SU-DHL-6 (cell line): ENCODE data around the gene CDC42EP5.

Experiments
- EZH2phosphoT487 ChIP-seq: fragments of 200-600 bp; sonication (generic), shearing (Covaris generic); conservative IDR thresholded peaks from 2 replicates; pipeline ENCODE4 v1.6.1; 2018; ENCODE audit warnings: mild to moderate bottlenecking, antibody characterized with exemption, low read length, moderate library complexity, mixed read lengths
- TF ChIP-seq, protein P1 (sequence below): fragments of 200-600 bp; sonication (generic); IDR thresholded peaks from one replicate; pipeline ENCODE4 v1.5.1; 2017; ENCODE audit warnings: antibody characterized with exemption, mild to moderate bottlenecking, low read length, moderate library complexity; ENCODE audit not compliant: insufficient read depth, poor library complexity, severe bottlenecking

DNA sequence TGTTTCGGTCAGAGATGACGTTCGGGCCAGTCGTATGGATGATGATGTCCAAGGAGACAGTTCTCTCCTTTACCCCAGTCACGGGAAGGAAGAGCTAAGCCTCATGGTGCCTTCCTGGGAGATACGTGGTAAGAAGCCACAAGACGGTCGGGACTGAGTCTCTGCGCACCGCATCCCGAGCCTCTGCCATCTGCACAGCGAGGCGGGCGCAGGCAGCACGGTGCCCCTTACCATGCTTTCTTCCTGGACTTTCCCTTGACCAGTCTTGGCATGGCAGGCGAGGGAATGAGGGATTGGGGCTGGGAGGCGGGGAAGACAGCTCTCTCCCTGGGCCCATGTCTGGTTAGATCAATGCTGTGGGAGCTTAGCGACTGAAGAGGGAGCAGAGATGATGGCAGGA is 19.5 kb upstream of the CDC42EP5 start:
- no peak for TF ChIP-seq EZH2phosphoT487
- TF ChIP-seq, protein P1, sequence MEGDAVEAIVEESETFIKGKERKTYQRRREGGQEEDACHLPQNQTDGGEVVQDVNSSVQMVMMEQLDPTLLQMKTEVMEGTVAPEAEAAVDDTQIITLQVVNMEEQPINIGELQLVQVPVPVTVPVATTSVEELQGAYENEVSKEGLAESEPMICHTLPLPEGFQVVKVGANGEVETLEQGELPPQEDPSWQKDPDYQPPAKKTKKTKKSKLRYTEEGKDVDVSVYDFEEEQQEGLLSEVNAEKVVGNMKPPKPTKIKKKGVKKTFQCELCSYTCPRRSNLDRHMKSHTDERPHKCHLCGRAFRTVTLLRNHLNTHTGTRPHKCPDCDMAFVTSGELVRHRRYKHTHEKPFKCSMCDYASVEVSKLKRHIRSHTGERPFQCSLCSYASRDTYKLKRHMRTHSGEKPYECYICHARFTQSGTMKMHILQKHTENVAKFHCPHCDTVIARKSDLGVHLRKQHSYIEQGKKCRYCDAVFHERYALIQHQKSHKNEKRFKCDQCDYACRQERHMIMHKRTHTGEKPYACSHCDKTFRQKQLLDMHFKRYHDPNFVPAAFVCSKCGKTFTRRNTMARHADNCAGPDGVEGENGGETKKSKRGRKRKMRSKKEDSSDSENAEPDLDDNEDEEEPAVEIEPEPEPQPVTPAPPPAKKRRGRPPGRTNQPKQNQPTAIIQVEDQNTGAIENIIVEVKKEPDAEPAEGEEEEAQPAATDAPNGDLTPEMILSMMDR = no peak
